Caco-2 (cell line): ENCODE measurements around the gene TAC4. TPM values are rescaled to one million over a fixed set of nuclear protein-coding genes. Genes with fewer than 3 reads are reported as not detected.

Experiments
- BruUV-seq: library from RNA; stranded (reverse); fragments of 400-500 nt; replicated peaks from 2 replicates; lab custom pipeline; 2021; lab: Mats Ljungman, UMichigan
- CTCF ChIA-PET: fragments of 300-600 bp; sonication (Branson Sonifier 250); formaldehyde crosslinking; loops from one replicate; lab custom pipeline; 2022; ENCODE audit warnings: antibody characterized with exemption; lab: Charles Lee
- POLR2A ChIA-PET: fragments of 300-600 bp; sonication (Branson Sonifier 250); formaldehyde crosslinking; loops from one replicate; lab custom pipeline; 2022; ENCODE audit warnings: antibody characterized with exemption; lab: Charles Lee
- DNase-seq, 2 experiments: peaks; one replicate each; pipeline versions ENCODE4 v3.0.0 to v3.0.0-alpha.2; 2020 to 2022
- H3K27me3 ChIP-seq: replicated peaks from 2 replicates; pipeline ENCODE4 v1.6.0; 2011; ENCODE audit warnings: low read length; ENCODE audit not compliant: control insufficient read depth, insufficient read depth
- H3K36me3 ChIP-seq: 2 replicates; pipeline ENCODE4 v1.5.1; 2011; ENCODE audit warnings: low read length; ENCODE audit not compliant: control insufficient read depth, insufficient read depth
- H3K4me1 ChIP-seq: fragments of 250-450 bp; sonication (Bioruptor Pico); 2 replicates; pipeline ENCODE4 v1.5.1; 2020; ENCODE audit warnings: mild to moderate bottlenecking
- H3K4me3 ChIP-seq: 2 replicates; pipeline ENCODE4 v1.5.1; 2011; ENCODE audit warnings: low read depth, mild to moderate bottlenecking, control low read depth, low read length
- H3K9me3 ChIP-seq: fragments of 250-450 bp; sonication (Bioruptor Pico); 2 replicates; pipeline ENCODE4 v1.5.1; 2020; ENCODE audit warnings: mild to moderate bottlenecking, moderate library complexity
- H3K27ac Mint-ChIP-seq: one replicate; pipeline ENCODE4 v1.8.0; 2022; ENCODE audit warnings: mixed read lengths; ENCODE audit not compliant: unreplicated experiment
- H3K27me3 Mint-ChIP-seq: one replicate; pipeline ENCODE4 v1.8.0; 2022; ENCODE audit warnings: mixed read lengths; ENCODE audit not compliant: insufficient read depth, unreplicated experiment
- H3K36me3 Mint-ChIP-seq: one replicate; pipeline ENCODE4 v1.8.0; 2022; ENCODE audit warnings: mild to moderate bottlenecking, mixed read lengths; ENCODE audit not compliant: insufficient read depth, unreplicated experiment
- H3K4me1 Mint-ChIP-seq: one replicate; pipeline ENCODE4 v1.8.0; 2022; ENCODE audit warnings: low read depth, mixed read lengths; ENCODE audit not compliant: unreplicated experiment
- H3K4me3 Mint-ChIP-seq: one replicate; pipeline ENCODE4 v1.8.0; 2022; ENCODE audit warnings: mild to moderate bottlenecking, moderate library complexity, mixed read lengths; ENCODE audit not compliant: unreplicated experiment
- H3K9me3 Mint-ChIP-seq: one replicate; pipeline ENCODE4 v1.8.0; 2022; ENCODE audit warnings: mixed read lengths; ENCODE audit not compliant: unreplicated experiment
- CTCF ChIP-seq, 2 experiments: fragments of 200-600 bp in 1 of 2; IDR thresholded peaks; 1 replicate in 1 of 2; 2 replicates in 1 of 2; pipeline versions ENCODE4 v1.5.1 to v1.8.0; 2011 to 2022; ENCODE audit warnings: antibody characterized with exemption in 1 of 2, control low read depth in 1 of 2, inconsistent platforms in 1 of 2, low read depth in 1 of 2, low read length in 1 of 2, mild to moderate bottlenecking in 1 of 2, moderate library complexity in 1 of 2; ENCODE audit not compliant: insufficient read depth in 1 of 2, severe bottlenecking in 1 of 2, unreplicated experiment in 1 of 2
- intact Hi-C: fragments of 100-400 bp; cut with micrococcal nuclease; formaldehyde crosslinking; loops from one replicate; pipeline ENCODE4 v1.10.0; 2022; ENCODE audit not compliant: unreplicated experiment
- total RNA-seq: library from RNA; stranded (reverse); gene quantifications from 2 replicates; pipeline ENCODE4 v1.2.3, GENCODE V29; 2022

TAC4 gene
- total RNA-seq, 1 experiment from 2014 or later, result 17.1 TPM

DNA sequence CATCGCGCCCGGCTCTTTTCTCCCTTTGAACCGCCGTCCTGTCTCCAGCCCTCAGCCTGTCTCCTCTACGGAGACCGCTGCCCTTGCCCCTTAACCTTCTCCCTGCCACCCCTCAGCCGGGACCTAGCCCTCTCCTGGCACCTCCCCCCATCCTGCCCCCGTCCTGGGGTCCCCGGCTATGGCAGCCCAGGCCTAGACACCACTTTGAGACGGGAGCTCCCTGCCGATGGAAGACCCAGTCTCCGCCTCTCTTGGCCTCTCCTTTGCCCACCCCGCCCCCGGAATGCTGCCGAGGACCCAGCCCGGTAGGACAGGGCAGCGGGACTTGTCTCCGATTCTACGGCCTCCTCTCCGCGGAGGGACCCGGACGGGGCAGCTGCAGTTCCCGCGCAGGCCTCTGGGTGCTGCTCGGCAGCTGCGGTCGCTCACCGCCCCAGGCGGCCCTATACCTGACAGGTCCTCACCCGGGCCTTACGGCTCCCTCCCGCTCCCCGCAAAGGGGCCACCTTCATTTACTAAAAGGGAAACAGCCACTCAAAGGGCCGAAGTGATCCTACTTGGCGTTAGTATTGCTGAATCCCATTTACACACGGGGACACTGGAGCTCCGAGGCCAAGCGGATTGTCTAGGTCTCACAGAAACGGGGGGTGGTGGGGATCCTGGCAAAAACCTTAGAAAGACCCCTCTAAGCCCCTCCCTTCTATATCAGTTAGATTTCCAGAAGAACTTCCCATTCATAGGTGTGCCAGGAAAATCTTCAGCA lies 32.6 kb upstream of the TAC4 start:
- POLR2A ChIA-PET, result interaction anchor here (0.6 to 1.1 kb wide), 3 partner anchors 14 to 662 kb away, joined by 3 to 6 read pairs (median 4); no protein-coding TSS in a partner anchor

GRCh38 chr17:49878931-49879904 lies 31.3 kb upstream of the TAC4 start:
- no peaks in the 10 kb centered on the region for H3K36me3 ChIP-seq
- H3K4me3 Mint-ChIP-seq, result no peak overlapping the region
- peaks cover 34% of the 10 kb centered on the region for H3K4me1 Mint-ChIP-seq
- CTCF ChIA-PET, result interaction anchor here (0.6 to 2.4 kb wide), 7 partner anchors 17 to 290 kb away, joined by 3 to 14 read pairs (median 4); no protein-coding TSS in a partner anchor
- no peak overlapping the region for H3K27ac Mint-ChIP-seq
- no peaks in the 10 kb centered on the region for H3K36me3 Mint-ChIP-seq
- intact Hi-C loops, result no loop called here
- no peaks in the 10 kb centered on the region for H3K9me3 Mint-ChIP-seq
- H3K9me3 ChIP-seq, result no peaks in the 10 kb centered on the region
- peak in 1 of 2 experiments; percentile 53 for DNase-seq
- H3K4me3 ChIP-seq, result no peak overlapping the region
- no peaks in the 10 kb centered on the region for H3K27me3 Mint-ChIP-seq
- POLR2A ChIA-PET, result interaction anchor here (0.6 kb wide), 2 partner anchors 29 to 217 kb away, joined by 3 to 6 read pairs; no protein-coding TSS in a partner anchor
- no peak for TF ChIP-seq CTCF (IDR thresholded peaks at IDR 0.05; ENCODE audit: insufficient read depth in 1 of 2, low read depth in 1 of 2, low read length in 1 of 2, severe bottlenecking in 1 of 2, unreplicated experiment in 1 of 2)
- peaks cover 49% of the 10 kb centered on the region for H3K4me1 ChIP-seq
- no peaks in the 10 kb centered on the region for H3K27me3 ChIP-seq
- no TSS peak for BruUV-seq

More for the DNA sequence above, 32.6 kb upstream of the TAC4 start:
- Mint-ChIP-seq H3K27me3 (no peaks in the 10 kb centered on the region), H3K4me3 (peak overlapping the region; percentile 63), H3K27ac (peak overlapping the region; percentile 83), H3K4me1 (peaks cover 39% of the 10 kb centered on the region), H3K9me3 (no peaks in the 10 kb centered on the region), H3K36me3 (no peaks in the 10 kb centered on the region)
- H3K9me3 ChIP-seq, result no peaks in the 10 kb centered on the region
- CTCF ChIA-PET, result interaction anchor here (0.6 to 2.4 kb wide), 18 partner anchors 14 to 304 kb away, joined by 3 to 14 read pairs (median 5); partner anchors contain the start of gene DLX3
- peak; percentile 100 for TF ChIP-seq CTCF (IDR thresholded peaks at IDR 0.05; ENCODE audit: insufficient read depth in 1 of 2, low read depth in 1 of 2, low read length in 1 of 2, severe bottlenecking in 1 of 2, unreplicated experiment in 1 of 2)
- no peaks in the 10 kb centered on the region for H3K36me3 ChIP-seq
- H3K27me3 ChIP-seq, result no peaks in the 10 kb centered on the region
- peaks cover 57% of the 10 kb centered on the region for H3K4me1 ChIP-seq
- peak; percentile 98 to 100 for DNase-seq
- intact Hi-C loops, result loop anchor here (1.0 to 2.0 kb wide), 7 partner anchors 19 to 281 kb away; no protein-coding TSS in a partner anchor
- BruUV-seq, result no TSS peak
- peak overlapping the region; percentile 4; the same call in 1 of the 2 replicates for H3K4me3 ChIP-seq
